Smooth muscle cell (in vitro differentiated cells): ENCODE measurements around the gene DOCK4. TPM values are rescaled to one million over a fixed set of nuclear protein-coding genes. Genes with fewer than 3 reads are reported as not detected.

Source experiments
- DNase-seq: peaks from one replicate; lab custom pipeline; 2025; ENCODE audit not compliant: unreplicated experiment; lab: John Stamatoyannopoulos, UW
- H2AFZ ChIP-seq: fragments of 200-600 bp; sonication (generic); 2 replicates; pipeline ENCODE4 v1.6.0; 2016; ENCODE audit warnings: antibody characterized with exemption, low read depth, mild to moderate bottlenecking
- H3F3A ChIP-seq: fragments of 200-600 bp; sonication (generic); 2 replicates; pipeline ENCODE4 v1.6.0; 2017; ENCODE audit warnings: antibody characterized with exemption, low read depth
- H3K27ac ChIP-seq: fragments of 200-600 bp; sonication (generic); 2 replicates; pipeline ENCODE4 v1.5.1; 2016; ENCODE audit warnings: low read depth, mild to moderate bottlenecking
- H3K27me3 ChIP-seq: fragments of 200-600 bp; sonication (generic); 2 replicates; pipeline ENCODE4 v1.6.1; 2016; ENCODE audit warnings: low read depth, mild to moderate bottlenecking
- H3K36me3 ChIP-seq: fragments of 200-600 bp; sonication (generic); 2 replicates; pipeline ENCODE4 v1.5.1; 2016; ENCODE audit warnings: low read depth
- H3K4me1 ChIP-seq: fragments of 200-600 bp; sonication (generic); 2 replicates; pipeline ENCODE4 v1.5.1; 2016; ENCODE audit warnings: low read depth
- H3K4me2 ChIP-seq: fragments of 200-600 bp; sonication (generic); 2 replicates; pipeline ENCODE4 v1.6.0; 2016; ENCODE audit warnings: mild to moderate bottlenecking
- H3K4me3 ChIP-seq: fragments of 200-600 bp; sonication (generic); 2 replicates; pipeline ENCODE4 v1.5.1; 2016; ENCODE audit warnings: mild to moderate bottlenecking
- H3K79me2 ChIP-seq: fragments of 200-600 bp; sonication (generic); 2 replicates; pipeline ENCODE4 v1.6.0; 2016; ENCODE audit warnings: low read depth, mild to moderate bottlenecking
- H3K9ac ChIP-seq: fragments of 200-600 bp; sonication (generic); 2 replicates; pipeline ENCODE4 v1.6.0; 2016; ENCODE audit warnings: low read depth
- H3K9me3 ChIP-seq: fragments of 200-600 bp; sonication (generic); replicated peaks from 2 replicates; pipeline ENCODE4 v1.5.1; 2016; ENCODE audit warnings: low read depth
- H4K20me1 ChIP-seq: fragments of 200-600 bp; sonication (generic); 2 replicates; pipeline ENCODE4 v1.6.0; 2016; ENCODE audit warnings: low read depth
- CTCF ChIP-seq: fragments of 200-600 bp; sonication (generic); IDR thresholded peaks from 2 replicates; pipeline ENCODE4 v1.5.1; 2017; ENCODE audit warnings: borderline replicate concordance, mild to moderate bottlenecking, antibody characterized with exemption; ENCODE audit not compliant: insufficient read depth, poor library complexity, severe bottlenecking
- WGBS: methylation state at CpG from one replicate; pipeline ENCODE4 v1.1.7; 2016; ENCODE audit warnings: low lambda C conversion rate; 5-methylcytosine and 5-hydroxymethylcytosine counted together
- polyA plus RNA-seq: library from polyadenylated mRNA; unstranded; fragments of >200 nt; fragmentation: Nextera tagmentation; extraction: Ambion mirVana; gene quantifications from 2 replicates; pipeline ENCODE4 v1.2.1, GENCODE V29; 2016
- total RNA-seq: library from RNA; depleted of rRNA; stranded (reverse); fragments of >200 nt; gene quantifications from 2 replicates; pipeline ENCODE4 v1.2.3, GENCODE V29; 2014

The DOCK4 gene
- total and polyA plus RNA-seq, 2 experiments from 2014 or later: 7.4 to 20.5 TPM

DNA sequence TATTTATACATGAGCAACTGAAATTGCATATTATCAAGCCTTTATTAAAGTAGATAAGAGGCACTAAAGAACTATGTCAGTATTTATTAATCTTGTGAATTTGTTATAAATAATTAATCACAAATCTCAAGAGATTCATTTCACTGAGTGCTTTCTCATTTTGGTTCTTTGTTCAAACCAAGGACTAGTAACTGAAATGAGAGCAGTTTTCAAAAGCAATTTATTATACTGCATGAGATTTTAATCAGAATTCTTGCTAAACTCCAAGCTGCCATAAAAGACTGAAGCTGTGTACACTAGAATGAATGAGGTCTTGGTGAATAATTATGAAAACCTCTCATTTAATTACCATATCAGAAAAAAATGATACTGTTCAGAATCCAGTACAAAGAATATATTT lies 419.1 kb downstream of the DOCK4 start:
- no peaks in the 10 kb centered on the region for H3F3A ChIP-seq
- H2AFZ ChIP-seq: no peak overlapping the region
- H3K27ac ChIP-seq: no peak overlapping the region
- peaks cover 8% of the 10 kb centered on the region for H3K4me1 ChIP-seq
- H3K27me3 ChIP-seq: no peaks in the 10 kb centered on the region
- H4K20me1 ChIP-seq: no peaks in the 10 kb centered on the region
- no peak for TF ChIP-seq CTCF
- no peaks in the 10 kb centered on the region for H3K9me3 ChIP-seq
- no peaks in the 10 kb centered on the region for H3K36me3 ChIP-seq
- no peak overlapping the region for H3K4me2 ChIP-seq
- H3K9ac ChIP-seq: no peak overlapping the region
- H3K4me3 ChIP-seq: no peak overlapping the region
- DNase-seq: no peak
- no peaks in the 10 kb centered on the region for H3K79me2 ChIP-seq

GRCh38 chr7:111785076-111785475 lies 421.1 kb downstream of the DOCK4 start:
- no peaks in the 10 kb centered on the region for H3K27me3 ChIP-seq
- no peaks in the 10 kb centered on the region for H3K9me3 ChIP-seq
- no peaks in the 10 kb centered on the region for H3K79me2 ChIP-seq
- no peak overlapping the region for H3K27ac ChIP-seq
- no peak overlapping the region for H3K4me3 ChIP-seq
- no peak for DNase-seq
- H3F3A ChIP-seq: no peaks in the 10 kb centered on the region
- H3K9ac ChIP-seq: no peak overlapping the region
- no peak overlapping the region for H2AFZ ChIP-seq
- H4K20me1 ChIP-seq: no peaks in the 10 kb centered on the region
- 83% methylated on average over 3 of the region's 3 CpGs for WGBS
- H3K36me3 ChIP-seq: no peaks in the 10 kb centered on the region
- peaks cover 8% of the 10 kb centered on the region for H3K4me1 ChIP-seq
- no peak for TF ChIP-seq CTCF
- no peak overlapping the region for H3K4me2 ChIP-seq

- WGBS: 89% methylated on average over 2 of the region's 2 CpGs
- no peak for TF ChIP-seq CTCF
- no peak overlapping the region for H3K27ac ChIP-seq
- H4K20me1 ChIP-seq: no peaks in the 10 kb centered on the region
- H3K4me3 ChIP-seq: no peak overlapping the region
- H3K4me1 ChIP-seq: peaks cover 8% of the 10 kb centered on the region
- no peaks in the 10 kb centered on the region for H3K27me3 ChIP-seq
- H2AFZ ChIP-seq: no peak overlapping the region
- no peaks in the 10 kb centered on the region for H3K9me3 ChIP-seq
- no peak overlapping the region for H3K4me2 ChIP-seq
- H3F3A ChIP-seq: no peaks in the 10 kb centered on the region
- H3K79me2 ChIP-seq: no peaks in the 10 kb centered on the region
- DNase-seq: no peak
- H3K36me3 ChIP-seq: no peaks in the 10 kb centered on the region
- no peak overlapping the region for H3K9ac ChIP-seq
Measured at GRCh38 chr7:111784296-111784695, 421.9 kb downstream of the DOCK4 start.

DNA sequence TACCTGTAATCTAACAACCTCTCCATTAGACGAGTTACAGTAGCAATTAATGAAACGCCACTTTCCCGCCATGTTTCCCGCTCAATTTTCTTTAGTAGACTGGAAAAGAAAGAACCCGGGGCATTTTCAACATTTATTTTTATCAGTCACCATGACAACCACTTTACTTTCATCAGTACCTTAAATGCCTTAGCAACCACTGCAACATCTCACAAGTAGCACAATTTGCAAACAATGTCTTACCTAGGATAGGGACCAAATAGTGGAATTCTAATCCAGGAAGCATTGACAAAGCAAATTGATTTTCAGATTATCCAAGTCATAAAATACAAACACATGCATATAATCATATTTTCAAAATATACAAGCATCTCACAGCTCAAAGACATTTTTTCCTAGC lies 422.3 kb downstream of the DOCK4 start:
- H3K9ac ChIP-seq: no peak overlapping the region
- peaks cover 3% of the 10 kb centered on the region for H3K4me1 ChIP-seq
- H2AFZ ChIP-seq: no peak overlapping the region
- DNase-seq: no peak
- no peak overlapping the region for H3K27ac ChIP-seq
- no peaks in the 10 kb centered on the region for H3K79me2 ChIP-seq
- no peaks in the 10 kb centered on the region for H3K9me3 ChIP-seq
- no peaks in the 10 kb centered on the region for H3K27me3 ChIP-seq
- no peak for TF ChIP-seq CTCF
- 96% methylated on average over 5 of the region's 5 CpGs for WGBS
- H3K4me2 ChIP-seq: no peak overlapping the region
- no peaks in the 10 kb centered on the region for H3F3A ChIP-seq
- no peak overlapping the region for H3K4me3 ChIP-seq
- H4K20me1 ChIP-seq: no peaks in the 10 kb centered on the region
- no peaks in the 10 kb centered on the region for H3K36me3 ChIP-seq
